Effector memory CD8-positive, alpha-beta T cell (primary cell): Measurements from ENCODE around the gene FARP1.
"Not testable (repeated sequence)": the region's sequence is repeated elsewhere in the genome, so short reads cannot be mapped to it uniquely, and the experiment has no call there.

Experiments
- ATAC-seq: fragments of 150-1000 bp; cut with Tn5 transposase; replicated peaks from 2 replicates; pipeline ENCODE4 v1.10.0; 2021; ENCODE audit warnings: mild to moderate bottlenecking, moderate library complexity
- DNase-seq, 3 experiments: peaks; one replicate each; pipeline ENCODE4 v3.0.0; 2021
- H3K27ac Mint-ChIP-seq, 2 donors: one replicate each; pipeline ENCODE4 v1.8.0; 2022; ENCODE audit warnings: mild to moderate bottlenecking in 2 of 2, mixed read lengths in 2 of 2, moderate library complexity in 2 of 2
- H3K27me3 Mint-ChIP-seq, 2 donors: one replicate each; pipeline ENCODE4 v1.8.0; 2022; ENCODE audit warnings: mixed read lengths in 2 of 2
- H3K36me3 Mint-ChIP-seq: one replicate; pipeline ENCODE4 v1.8.0; 2022; ENCODE audit warnings: mild to moderate bottlenecking, moderate library complexity, mixed read lengths; ENCODE audit not compliant: insufficient read depth
- H3K4me1 Mint-ChIP-seq, 2 donors: one replicate each; pipeline ENCODE4 v1.8.0; 2022; ENCODE audit warnings: low read depth in 2 of 2, mixed read lengths in 2 of 2
- H3K4me3 Mint-ChIP-seq, 2 donors: one replicate each; pipeline ENCODE4 v1.8.0; 2022; ENCODE audit warnings: mild to moderate bottlenecking in 2 of 2, mixed read lengths in 2 of 2, moderate library complexity in 2 of 2
- H3K9me3 Mint-ChIP-seq, 2 donors: one replicate each; pipeline ENCODE4 v1.8.0; 2022; ENCODE audit warnings: mixed read lengths in 2 of 2

FARP1 gene

GRCh38 chr13:98352226-98352625, 209.3 kb downstream of the FARP1 start:
- Mint-ChIP-seq H3K4me3 (no peak overlapping the region), H3K27ac (no peak overlapping the region), H3K27me3 (peaks cover 12 to 19% of the 10 kb centered on the region in 2 donors), H3K4me1 (no peaks in the 10 kb centered on the region), H3K36me3 (no peaks in the 10 kb centered on the region), H3K9me3 (no peaks in the 10 kb centered on the region)
- DNase-seq (no peak), ATAC-seq (no peak)

GRCh38 chr13:98353750-98354149, 210.9 kb downstream of the FARP1 start:
- no peaks in the 10 kb centered on the region for H3K4me1 Mint-ChIP-seq
- ATAC-seq (no peak), DNase-seq (no peak)
- H3K4me3 Mint-ChIP-seq, result no peak overlapping the region
- H3K36me3 Mint-ChIP-seq, result no peaks in the 10 kb centered on the region
- no peak overlapping the region for H3K27ac Mint-ChIP-seq
- peaks cover 0 to 4% of the 10 kb centered on the region in 2 donors for H3K9me3 Mint-ChIP-seq
- H3K27me3 Mint-ChIP-seq, result peaks cover 6 to 30% of the 10 kb centered on the region in 2 donors

GRCh38 chr13:98358937-98359336, 216.0 kb downstream of the FARP1 start:
- Mint-ChIP-seq H3K9me3 (peaks cover 0 to 4% of the 10 kb centered on the region in 2 donors), H3K27me3 (peaks cover 26 to 50% of the 10 kb centered on the region in 2 donors), H3K4me3 (no peak overlapping the region), H3K27ac (no peak overlapping the region), H3K4me1 (no peaks in the 10 kb centered on the region), H3K36me3 (no peaks in the 10 kb centered on the region)
- ATAC-seq (no peak), DNase-seq (no peak)

- H3K27ac Mint-ChIP-seq, result no peak overlapping the region
- no peaks in the 10 kb centered on the region for H3K36me3 Mint-ChIP-seq
- ATAC-seq, result no peak
- H3K4me1 Mint-ChIP-seq, result no peaks in the 10 kb centered on the region
- H3K9me3 Mint-ChIP-seq, result peaks cover 0 to 4% of the 10 kb centered on the region in 2 donors
- no peak overlapping the region for H3K4me3 Mint-ChIP-seq
- DNase-seq, result no peak
- peaks cover 28 to 52% of the 10 kb centered on the region in 2 donors for H3K27me3 Mint-ChIP-seq
Observed at GRCh38 chr13:98360545-98360944, 217.7 kb downstream of the FARP1 start.

- no peak overlapping the region for H3K27ac Mint-ChIP-seq
- ATAC-seq (no peak), DNase-seq (no peak)
- no peaks in the 10 kb centered on the region for H3K4me1 Mint-ChIP-seq
- no peak overlapping the region for H3K4me3 Mint-ChIP-seq
- no peaks in the 10 kb centered on the region for H3K9me3 Mint-ChIP-seq
- H3K36me3 Mint-ChIP-seq, result no peaks in the 10 kb centered on the region
- H3K27me3 Mint-ChIP-seq, result peaks cover 29 to 44% of the 10 kb centered on the region in 2 donors
Observed at GRCh38 chr13:98363326-98363725, 220.4 kb downstream of the FARP1 start.

GRCh38 chr13:98364179-98364578, 221.3 kb downstream of the FARP1 start:
- DNase-seq (no peak), ATAC-seq (no peak)
- peaks cover 29 to 41% of the 10 kb centered on the region in 2 donors for H3K27me3 Mint-ChIP-seq
- H3K4me1 Mint-ChIP-seq, result no peaks in the 10 kb centered on the region
- H3K27ac Mint-ChIP-seq, result no peak overlapping the region
- no peak overlapping the region for H3K4me3 Mint-ChIP-seq
- no peaks in the 10 kb centered on the region for H3K9me3 Mint-ChIP-seq
- no peaks in the 10 kb centered on the region for H3K36me3 Mint-ChIP-seq

GRCh38 chr13:98364647-98365046, 221.8 kb downstream of the FARP1 start:
- DNase-seq (no peak), ATAC-seq (no peak)
- no peaks in the 10 kb centered on the region for H3K9me3 Mint-ChIP-seq
- H3K27me3 Mint-ChIP-seq, result peaks cover 27 to 39% of the 10 kb centered on the region in 2 donors
- H3K4me1 Mint-ChIP-seq, result no peaks in the 10 kb centered on the region
- no peak overlapping the region for H3K4me3 Mint-ChIP-seq
- H3K36me3 Mint-ChIP-seq, result no peaks in the 10 kb centered on the region
- no peak overlapping the region for H3K27ac Mint-ChIP-seq

GRCh38 chr13:98365302-98365701, 222.4 kb downstream of the FARP1 start:
- no peaks in the 10 kb centered on the region for H3K36me3 Mint-ChIP-seq
- no peaks in the 10 kb centered on the region for H3K9me3 Mint-ChIP-seq
- H3K4me1 Mint-ChIP-seq, result no peaks in the 10 kb centered on the region
- H3K4me3 Mint-ChIP-seq, result no peak overlapping the region
- no peak overlapping the region for H3K27ac Mint-ChIP-seq
- H3K27me3 Mint-ChIP-seq, result peaks cover 32 to 41% of the 10 kb centered on the region in 2 donors
- ATAC-seq, result no peak
- no peak for DNase-seq

- Mint-ChIP-seq H3K4me3 (no peak overlapping the region), H3K27me3 (peaks cover 36 to 41% of the 10 kb centered on the region in 2 donors), H3K36me3 (no peaks in the 10 kb centered on the region), H3K4me1 (no peaks in the 10 kb centered on the region), H3K27ac (no peak overlapping the region), H3K9me3 (no peaks in the 10 kb centered on the region)
- no peak for DNase-seq
- ATAC-seq, result no peak
Observed at GRCh38 chr13:98366010-98366409, 223.1 kb downstream of the FARP1 start.

GRCh38 chr13:98366443-98366842, 223.5 kb downstream of the FARP1 start:
- H3K27me3 Mint-ChIP-seq, result peaks cover 39 to 44% of the 10 kb centered on the region in 2 donors
- no peak overlapping the region for H3K4me3 Mint-ChIP-seq
- no peak for ATAC-seq
- DNase-seq, result no peak
- H3K36me3 Mint-ChIP-seq, result no peaks in the 10 kb centered on the region
- no peaks in the 10 kb centered on the region for H3K9me3 Mint-ChIP-seq
- H3K4me1 Mint-ChIP-seq, result no peaks in the 10 kb centered on the region
- H3K27ac Mint-ChIP-seq, result no peak overlapping the region

- no peak overlapping the region for H3K4me3 Mint-ChIP-seq
- H3K27ac Mint-ChIP-seq, result no peak overlapping the region
- H3K27me3 Mint-ChIP-seq, result peaks cover 42 to 49% of the 10 kb centered on the region in 2 donors
- H3K9me3 Mint-ChIP-seq, result no peaks in the 10 kb centered on the region
- DNase-seq, result no peak
- ATAC-seq, result no peak
- H3K4me1 Mint-ChIP-seq, result no peaks in the 10 kb centered on the region
- H3K36me3 Mint-ChIP-seq, result no peaks in the 10 kb centered on the region
Observed at GRCh38 chr13:98366959-98367358, 224.1 kb downstream of the FARP1 start.

- H3K27ac Mint-ChIP-seq, result no peak overlapping the region
- H3K4me1 Mint-ChIP-seq, result no peaks in the 10 kb centered on the region
- no peak overlapping the region for H3K4me3 Mint-ChIP-seq
- ATAC-seq, result no peak
- DNase-seq, result no peak
- H3K27me3 Mint-ChIP-seq, result peaks cover 32 to 46% of the 10 kb centered on the region in 2 donors
- no peaks in the 10 kb centered on the region for H3K9me3 Mint-ChIP-seq
- H3K36me3 Mint-ChIP-seq, result no peaks in the 10 kb centered on the region
Observed at GRCh38 chr13:98368019-98368418, 225.1 kb downstream of the FARP1 start.

- not testable (repeated sequence) for H3K4me1 Mint-ChIP-seq, DNase-seq, H3K4me3 Mint-ChIP-seq, ATAC-seq, H3K9me3 Mint-ChIP-seq, H3K27ac Mint-ChIP-seq, H3K36me3 Mint-ChIP-seq
- H3K27me3 Mint-ChIP-seq, result peaks cover 28 to 35% of the 10 kb centered on the region in 2 donors
Observed at GRCh38 chr13:98369520-98369919, 226.6 kb downstream of the FARP1 start.

- H3K4me1 Mint-ChIP-seq, result no peaks in the 10 kb centered on the region
- no peak overlapping the region for H3K4me3 Mint-ChIP-seq
- no peaks in the 10 kb centered on the region for H3K9me3 Mint-ChIP-seq
- no peak for ATAC-seq
- no peak for DNase-seq
- H3K36me3 Mint-ChIP-seq, result no peaks in the 10 kb centered on the region
- H3K27me3 Mint-ChIP-seq, result peaks cover 28 to 35% of the 10 kb centered on the region in 2 donors
- H3K27ac Mint-ChIP-seq, result no peak overlapping the region
Observed at GRCh38 chr13:98370261-98370660, 227.4 kb downstream of the FARP1 start.
